K562 (cell line): ENCODE measurements around the gene VPS9D1. TPM values are rescaled to one million over a fixed set of nuclear protein-coding genes. Genes with fewer than 3 reads are reported as not detected.

Experiments
- CBX8 ChIP-seq: fragments of 200-600 bp; sonication (generic); IDR thresholded peaks from 2 replicates; pipeline ENCODE4 v1.6.1; 2012; ENCODE audit warnings: borderline replicate concordance, mixed run types, low read depth, mild to moderate bottlenecking, moderate library complexity, mixed read lengths, low read length, control low read depth, inconsistent platforms; ENCODE audit not compliant: poor library complexity, severe bottlenecking; ENCODE audit errors: extremely low read depth
- CEBPZ ChIP-seq: fragments of 150-350 bp; IDR thresholded peaks from 2 replicates; pipeline ENCODE4 v1.6.1; 2014; ENCODE audit warnings: low read depth, mild to moderate bottlenecking, low read length, borderline replicate concordance
- CHD1 ChIP-seq: fragments of 200-600 bp; sonication (generic); IDR thresholded peaks from one replicate; pipeline ENCODE4 v1.6.1; 2012; ENCODE audit warnings: mild to moderate bottlenecking, moderate library complexity, low read length, inconsistent platforms
- CLOCK ChIP-seq: fragments of 250-450 bp; sonication (Bioruptor Pico); IDR thresholded peaks from 2 replicates; pipeline ENCODE4 v1.4.0; 2020; ENCODE audit warnings: mild to moderate bottlenecking, moderate library complexity, borderline replicate concordance
- NR3C1 ChIP-seq: sonication (generic); formaldehyde crosslinking; IDR thresholded peaks from 2 replicates; pipeline ENCODE4 v1.8.1; 2022; ENCODE audit warnings: missing genetic modification reagents
- POLR2B ChIP-seq: fragments of 450-650 bp; IDR thresholded peaks from 2 replicates; pipeline ENCODE4 v1.6.1; 2018; ENCODE audit warnings: low read depth; ENCODE audit not compliant: partially characterized antibody
- SIRT6 ChIP-seq: IDR thresholded peaks from one replicate; pipeline ENCODE4 v1.6.1; 2012; ENCODE audit warnings: low read depth, mild to moderate bottlenecking, control low read depth, inconsistent platforms, low read length, moderate library complexity
- SMARCA5 ChIP-seq: fragments of 450-650 bp; IDR thresholded peaks from 2 replicates; pipeline ENCODE4 v1.6.1; 2016
- SMARCB1 ChIP-seq: IDR thresholded peaks from 2 replicates; pipeline ENCODE4 v1.6.1; 2011; ENCODE audit warnings: improper control_type of control experiment, low read depth; ENCODE audit not compliant: insufficient read length
- SNAPC5 ChIP-seq: fragments of 250-450 bp; sonication (Bioruptor Pico); IDR thresholded peaks from 2 replicates; pipeline ENCODE4 v1.8.0; 2021; ENCODE audit warnings: moderate library complexity, mild to moderate bottlenecking, inconsistent platforms
- THAP7 ChIP-seq: fragments of 250-450 bp; sonication (Bioruptor Pico); IDR thresholded peaks from 2 replicates; pipeline ENCODE4 v1.5.0; 2021
- ZNF143 ChIP-seq: sonication (generic); formaldehyde crosslinking; IDR thresholded peaks from 2 replicates; pipeline ENCODE4 v1.9.0; 2022; ENCODE audit warnings: mild to moderate bottlenecking, missing genetic modification reagents
- ZNF174 ChIP-seq: fragments of 250-450 bp; sonication (Bioruptor Pico); IDR thresholded peaks from 2 replicates; pipeline ENCODE4 v1.4.0; 2020; ENCODE audit warnings: mild to moderate bottlenecking
- ZNF212 ChIP-seq: fragments of 450-650 bp; formaldehyde crosslinking; IDR thresholded peaks from 2 replicates; pipeline ENCODE4 v1.4.0; 2020; ENCODE audit warnings: mild to moderate bottlenecking
- ZNF584 ChIP-seq: fragments of 200-800 bp; sonication (Bioruptor generic); IDR thresholded peaks from 2 replicates; pipeline ENCODE4 v1.6.1; 2016; ENCODE audit warnings: low read depth, mild to moderate bottlenecking, missing genetic modification characterization, missing compliant biosample characterization
- ZNF639 ChIP-seq, 2 experiments: fragments of 200-800 bp in 1 of 2; sonication (Bioruptor generic) in 1 of 2; sonication (generic) in 1 of 2; formaldehyde crosslinking in 1 of 2; IDR thresholded peaks in 1 of 2; conservative IDR thresholded peaks in 1 of 2; 2 replicates each; pipeline versions ENCODE4 v1.5.0 to v1.6.1; 2016 to 2020; ENCODE audit warnings: missing compliant biosample characterization in 1 of 2, missing genetic modification characterization in 1 of 2, missing genetic modification reagents in 1 of 2
- ZNF668 ChIP-seq: fragments of 250-450 bp; sonication (Bioruptor Pico); IDR thresholded peaks from 2 replicates; pipeline ENCODE4 v1.8.0; 2022; ENCODE audit warnings: mild to moderate bottlenecking, inconsistent platforms
- ZNF717 ChIP-seq: fragments of 250-450 bp; sonication (Bioruptor Pico); IDR thresholded peaks from 2 replicates; pipeline ENCODE4 v1.5.0; 2021
- polyA plus RNA-seq, 8 experiments: library from polyadenylated mRNA; depleted of rRNA in 4 of 8; stranded (reverse) in 5 of 8; unstranded in 3 of 8; fragments of >200 nt; fragmentation: Nextera tagmentation in 2 of 8; fragmentation: Illumina TruSeq in 1 of 8; extraction: Ambion mirVana in 2 of 8; extraction: Trizol in 1 of 8; gene quantifications; 2 replicates each; pipeline versions ENCODE4 v1.2.1 to v1.2.3, GENCODE V29; 2011 to 2014; ENCODE audit warnings: inconsistent platforms in 1 of 8, missing spikeins in 1 of 8
- total RNA-seq, 7 experiments: library from RNA; depleted of rRNA in 6 of 7; stranded (reverse); fragments of >200 nt in 6 of 7; fragmentation: Illumina TruSeq in 2 of 7; extraction: Trizol in 2 of 7; gene quantifications; 2 replicates each; pipeline versions ENCODE4 v1.2.1 to v1.2.3, GENCODE V29; 2011 to 2021; ENCODE audit warnings: low replicate concordance in 1 of 7

VPS9D1 gene
- total and polyA plus RNA-seq, 9 of the 15 experiments (the other 6 are each of a cell fraction or from before 2014, with no cell fraction given) = 0.33 to 3.1 (median 1.1) TPM

- TF ChIP-seq SNAPC5 (CRISPR knock-in tag) (no peak), THAP7 (CRISPR knock-in tag) (no peak), POLR2B (peak; percentile 93), CLOCK (no peak), ZNF174 (no peak), SMARCB1 (no peak), ZNF717 (CRISPR knock-in tag) (no peak), ZNF668 (CRISPR knock-in tag) (no peak), NR3C1 (CRISPR knock-in tag) (0 out of 2 replicates have a peak, but pooled peaks have one; percentile 15), CBX8 (no peak), ZNF584 (CRISPR knock-in tag) (no peak), CEBPZ (no peak), ZNF212 (CRISPR knock-in tag) (no peak), SMARCA5 (no peak), ZNF143 (CRISPR knock-in tag) (peak; percentile 76), CHD1 (no peak), ZNF639 (CRISPR knock-in tag; conservative IDR thresholded peaks at IDR 0.05 in 1 of 2, IDR thresholded peaks at IDR 0.05 in 1 of 2) (peak in 1 of 2 experiments; percentile 82; a peak in 2 of 4 replicates), SIRT6 (no peak)
Observed at GRCh38 chr16:89686520-89687091, 34.1 kb downstream of the VPS9D1 start, which contains the start of gene CDK10 (continued).
